Neuronal stem cell (in vitro differentiated cells): ENCODE results near the gene B4GALNT4.
A peak's percentile ranks its signal among the peaks of the same experiment; 100 is the strongest.

ENCODE experiments used
- DNase-seq: peaks from one replicate; pipeline ENCODE4 v3.0.0-alpha.2; 2013; ENCODE audit warnings: low spot score
- H2AFZ ChIP-seq: one replicate; pipeline ENCODE4 v1.6.1; 2013; ENCODE audit warnings: mild to moderate bottlenecking, low read length, inconsistent platforms
- H2AK5ac ChIP-seq: 2 replicates; pipeline ENCODE4 v1.6.1; 2013; ENCODE audit warnings: low read depth, mild to moderate bottlenecking, inconsistent platforms, low read length, moderate library complexity, mixed read lengths
- H2BK120ac ChIP-seq: 2 replicates; pipeline ENCODE4 v1.6.1; 2013; ENCODE audit warnings: low read depth, mild to moderate bottlenecking, inconsistent platforms, low read length, moderate library complexity, mixed read lengths
- H2BK12ac ChIP-seq: one replicate; pipeline ENCODE4 v1.6.1; 2013; ENCODE audit warnings: low read length, inconsistent platforms
- H2BK15ac ChIP-seq: 2 replicates; pipeline ENCODE4 v1.6.1; 2013; ENCODE audit warnings: mild to moderate bottlenecking, low read length, inconsistent platforms, mixed read lengths
- H2BK5ac ChIP-seq: one replicate; pipeline ENCODE4 v1.6.1; 2013; ENCODE audit warnings: inconsistent platforms, mild to moderate bottlenecking, low read length, moderate library complexity
- H3K14ac ChIP-seq: one replicate; pipeline ENCODE4 v1.6.1; 2013; ENCODE audit warnings: low read length, inconsistent platforms
- H3K18ac ChIP-seq: 2 replicates; pipeline ENCODE4 v1.6.1; 2013; ENCODE audit warnings: low read length, inconsistent platforms
- H3K23ac ChIP-seq: 2 replicates; pipeline ENCODE4 v1.6.1; 2013; ENCODE audit warnings: low read depth, mild to moderate bottlenecking, mixed read lengths, low read length, inconsistent platforms; ENCODE audit not compliant: poor library complexity
- H3K27ac ChIP-seq: replicated peaks from 3 replicates; pipeline ENCODE4 v1.5.1; 2013; ENCODE audit warnings: low read length, inconsistent platforms
- H3K27me3 ChIP-seq, 3 experiments: 2 replicates each; pipeline ENCODE4 v1.6.1; 2013; ENCODE audit warnings: low read length in 3 of 3, mild to moderate bottlenecking in 2 of 3, inconsistent platforms in 1 of 3, low read depth in 1 of 3, mixed read lengths in 1 of 3, moderate library complexity in 1 of 3; ENCODE audit not compliant: control insufficient read depth in 3 of 3, insufficient read depth in 3 of 3
- H3K36me3 ChIP-seq, 2 donors: replicated peaks in 1 of 2; 2 replicates each; pipeline ENCODE4 v1.6.1; 2013; ENCODE audit warnings: low read length in 2 of 2; ENCODE audit not compliant: control insufficient read depth in 2 of 2, insufficient read depth in 2 of 2
- H3K4ac ChIP-seq: 2 replicates; pipeline ENCODE4 v1.6.1; 2013; ENCODE audit warnings: inconsistent platforms, mild to moderate bottlenecking, low read length, moderate library complexity
- H3K4me1 ChIP-seq, 2 donors: 1 replicate in 1 of 2; 2 replicates in 1 of 2; pipeline ENCODE4 v1.6.1; 2013; ENCODE audit warnings: low read length in 2 of 2, low read depth in 1 of 2; ENCODE audit not compliant: control insufficient read depth in 2 of 2, insufficient read depth in 1 of 2
- H3K4me2 ChIP-seq: one replicate; pipeline ENCODE4 v1.6.1; 2013; ENCODE audit warnings: mild to moderate bottlenecking, low read length, inconsistent platforms; ENCODE audit not compliant: insufficient read depth, poor library complexity, severe bottlenecking
- H3K4me3 ChIP-seq, 2 donors: 2 replicates each; pipeline ENCODE4 v1.5.1; 2013; ENCODE audit warnings: low read length in 2 of 2, mild to moderate bottlenecking in 2 of 2, inconsistent platforms in 1 of 2, moderate library complexity in 1 of 2
- H3K79me1 ChIP-seq: one replicate; pipeline ENCODE4 v1.6.1; 2013; ENCODE audit warnings: low read depth, mild to moderate bottlenecking, inconsistent platforms, low read length, moderate library complexity
- H3K9ac ChIP-seq: one replicate; pipeline ENCODE4 v1.6.1; 2013; ENCODE audit warnings: mild to moderate bottlenecking, low read depth, low read length, inconsistent platforms; ENCODE audit not compliant: poor library complexity
- H3K9me3 ChIP-seq, 2 donors: replicated peaks in 1 of 2; 2 replicates each; pipeline versions ENCODE3 to v1.6.1; 2013; ENCODE audit warnings: low read length in 2 of 2, mild to moderate bottlenecking in 2 of 2, inconsistent platforms in 1 of 2, low read depth in 1 of 2, mixed read lengths in 1 of 2, moderate library complexity in 1 of 2; ENCODE audit not compliant: control insufficient read depth in 2 of 2, insufficient read depth in 1 of 2
- H4K8ac ChIP-seq: one replicate; pipeline ENCODE4 v1.6.1; 2013; ENCODE audit warnings: low read depth, mild to moderate bottlenecking, inconsistent platforms, low read length, moderate library complexity
- H4K91ac ChIP-seq: one replicate; pipeline ENCODE4 v1.6.1; 2013; ENCODE audit warnings: low read length, low read depth, mild to moderate bottlenecking, inconsistent platforms; ENCODE audit not compliant: poor library complexity
- WGBS, 2 donors: extraction: QIAGEN DNeasy Blood & Tissue Kit; methylation state at CpG; one replicate each; pipeline ENCODE4 v1.1.7; 2013; ENCODE audit warnings: missing lambda C conversion rate in 2 of 2, mixed read lengths in 1 of 2; ENCODE audit not compliant: insufficient read length in 2 of 2, insufficient replicate concordance in 1 of 2; ENCODE audit errors: extremely low coverage in 2 of 2; 5-methylcytosine and 5-hydroxymethylcytosine counted together

B4GALNT4 gene

DNA sequence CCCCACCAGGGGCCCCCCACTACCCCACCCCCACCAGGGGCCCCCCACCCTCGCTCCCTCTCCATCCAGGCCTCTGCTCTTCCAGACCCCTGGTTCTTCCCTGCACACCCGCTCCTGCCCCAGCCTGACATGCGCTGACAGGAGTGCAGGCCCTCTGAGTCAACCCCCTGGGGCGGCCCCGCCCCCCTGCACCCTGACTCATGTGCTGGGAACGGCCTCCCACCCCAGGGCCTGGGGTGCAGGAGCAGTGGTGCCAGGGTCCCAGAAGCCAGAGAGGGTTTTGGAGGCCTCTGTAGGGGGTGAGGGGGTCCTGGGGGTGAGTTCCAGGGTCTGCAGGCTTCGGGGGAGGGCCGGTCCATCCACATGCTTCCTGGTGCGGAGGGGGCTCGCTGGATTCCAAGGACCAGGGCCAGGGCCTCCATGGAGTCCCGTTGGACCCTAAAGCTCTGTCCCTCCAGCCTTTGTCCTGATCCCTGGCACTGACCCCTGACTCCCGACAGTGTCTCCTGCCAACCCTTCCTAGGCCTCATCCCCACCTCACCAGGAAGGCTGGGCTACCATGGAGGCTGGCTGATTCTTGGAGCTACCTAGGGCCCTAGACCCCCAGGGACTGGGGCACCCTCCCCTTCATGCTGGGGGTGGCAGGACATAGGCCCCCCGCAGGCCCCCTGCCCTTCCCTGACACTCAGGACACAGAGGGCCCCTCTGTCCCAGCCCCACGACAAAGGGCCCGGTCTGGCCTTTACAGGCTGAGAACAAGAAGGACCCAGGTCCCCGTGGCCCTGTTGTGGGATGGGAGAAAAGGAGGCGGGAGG is 24.1 kb downstream of the B4GALNT4 start:
- H3K27me3 ChIP-seq, result peaks cover 0 to 4% (median 0%) of the 10 kb centered on the region in 3 experiments
- peak overlapping the region; percentile 53 for H3K4ac ChIP-seq
- peak overlapping the region; percentile 31 for H3K14ac ChIP-seq
- H4K8ac ChIP-seq, result peak overlapping the region; percentile 93
- H3K4me2 ChIP-seq, result no peak overlapping the region
- H2BK12ac ChIP-seq, result peak overlapping the region; percentile 94
- peak overlapping the region; percentile 97 for H2AK5ac ChIP-seq
- peaks cover 6 to 8% of the 10 kb centered on the region in 2 donors for H3K4me1 ChIP-seq
- peak overlapping the region; percentile 59 for H2AFZ ChIP-seq
- no peak overlapping the region for H4K91ac ChIP-seq
- H3K4me3 ChIP-seq, result no peak overlapping the region
- peak overlapping the region; percentile 80 for H3K23ac ChIP-seq
- H2BK15ac ChIP-seq, result peak overlapping the region; percentile 99
- H3K27ac ChIP-seq, result no peak overlapping the region
- H3K36me3 ChIP-seq, result no peaks in the 10 kb centered on the region
- WGBS, 2 donors, result no CpG with 5 or more reads among the region's 17 CpGs
- no peak overlapping the region for H2BK5ac ChIP-seq
- H3K9ac ChIP-seq, result no peak overlapping the region
- H3K9me3 ChIP-seq, result no peaks in the 10 kb centered on the region
- no peak for DNase-seq
- peaks cover 5% of the 10 kb centered on the region for H3K79me1 ChIP-seq
- peak overlapping the region; percentile 9 for H2BK120ac ChIP-seq
- H3K18ac ChIP-seq, result peak overlapping the region; percentile 96

DNA sequence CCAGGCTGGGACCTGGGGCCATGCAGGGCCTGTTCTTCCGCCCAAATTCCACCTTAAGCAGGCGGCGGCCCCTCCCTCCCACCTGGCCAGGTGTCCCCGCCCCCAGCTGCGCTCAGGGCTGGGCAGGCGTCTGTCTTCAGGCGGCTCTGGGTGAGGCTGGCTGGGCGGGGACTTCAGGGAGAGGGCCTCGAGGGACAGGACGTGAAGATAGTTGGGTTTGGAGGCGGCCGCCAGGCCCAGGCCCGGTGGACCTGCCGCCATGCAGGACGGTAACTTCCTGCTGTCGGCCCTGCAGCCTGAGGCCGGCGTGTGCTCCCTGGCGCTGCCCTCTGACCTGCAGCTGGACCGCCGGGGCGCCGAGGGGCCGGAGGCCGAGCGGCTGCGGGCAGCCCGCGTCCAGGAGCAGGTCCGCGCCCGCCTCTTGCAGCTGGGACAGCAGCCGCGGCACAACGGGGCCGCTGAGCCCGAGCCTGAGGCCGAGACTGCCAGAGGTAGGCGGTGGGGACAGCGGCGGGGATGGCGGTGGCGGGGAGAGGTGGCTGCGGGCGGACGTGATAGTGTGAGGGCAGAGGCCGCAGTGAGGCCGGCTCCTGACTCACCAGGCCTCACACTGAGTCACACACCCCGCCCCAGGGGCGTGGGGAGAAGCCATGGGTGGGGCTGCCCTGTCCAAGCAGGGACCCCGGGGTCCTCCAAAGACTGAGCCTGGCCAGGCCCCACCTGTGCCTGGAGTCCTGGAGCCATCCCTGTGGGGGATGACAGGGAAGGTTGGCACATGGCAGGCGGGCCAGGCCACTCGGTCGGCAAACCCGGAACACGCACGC is 24.9 kb downstream of the B4GALNT4 start, which contains the start of gene PKP3:
TSS of gene PKP3 (plus strand) at position 176 of the 824 bp plus-strand sequence. CDS start at position 260, 84 bp downstream.
- Histone ChIP-seq H3K18ac (peak within 1 kb of the TSS; percentile 96), H2BK120ac (peak within 1 kb of the TSS; percentile 9), H2BK12ac (peak within 1 kb of the TSS; percentile 94), H3K14ac (peak within 1 kb of the TSS; percentile 31), H3K9ac (peak within 1 kb of the TSS; percentile 60), H3K9me3 (peaks cover 0 to 3% of the 10 kb centered on the region in 2 donors), H2AFZ (peak within 1 kb of the TSS; percentile 59), H3K79me1 (peaks cover 5% of the 10 kb centered on the region), H4K91ac (no peak within 1 kb of the TSS), H4K8ac (peak within 1 kb of the TSS; percentile 93), H3K23ac (peak within 1 kb of the TSS; percentile 80), H3K36me3 (no peaks in the 10 kb centered on the region), H3K27ac (no peak within 1 kb of the TSS), H3K4me2 (peak within 1 kb of the TSS; percentile 18), H3K4me3 (no peak within 1 kb of the TSS), H3K27me3 (peaks cover 0 to 4% (median 0%) of the 10 kb centered on the region in 3 experiments), H3K4ac (peak within 1 kb of the TSS; percentile 53), H3K4me1 (peaks cover 6 to 8% of the 10 kb centered on the region in 2 donors), H2BK5ac (no peak within 1 kb of the TSS), H2BK15ac (peak within 1 kb of the TSS; percentile 99), H2AK5ac (peak within 1 kb of the TSS; percentile 97)
- WGBS, 2 donors, result no CpG with 5 or more reads among the region's 57 CpGs
- DNase-seq, result no peak

DNA sequence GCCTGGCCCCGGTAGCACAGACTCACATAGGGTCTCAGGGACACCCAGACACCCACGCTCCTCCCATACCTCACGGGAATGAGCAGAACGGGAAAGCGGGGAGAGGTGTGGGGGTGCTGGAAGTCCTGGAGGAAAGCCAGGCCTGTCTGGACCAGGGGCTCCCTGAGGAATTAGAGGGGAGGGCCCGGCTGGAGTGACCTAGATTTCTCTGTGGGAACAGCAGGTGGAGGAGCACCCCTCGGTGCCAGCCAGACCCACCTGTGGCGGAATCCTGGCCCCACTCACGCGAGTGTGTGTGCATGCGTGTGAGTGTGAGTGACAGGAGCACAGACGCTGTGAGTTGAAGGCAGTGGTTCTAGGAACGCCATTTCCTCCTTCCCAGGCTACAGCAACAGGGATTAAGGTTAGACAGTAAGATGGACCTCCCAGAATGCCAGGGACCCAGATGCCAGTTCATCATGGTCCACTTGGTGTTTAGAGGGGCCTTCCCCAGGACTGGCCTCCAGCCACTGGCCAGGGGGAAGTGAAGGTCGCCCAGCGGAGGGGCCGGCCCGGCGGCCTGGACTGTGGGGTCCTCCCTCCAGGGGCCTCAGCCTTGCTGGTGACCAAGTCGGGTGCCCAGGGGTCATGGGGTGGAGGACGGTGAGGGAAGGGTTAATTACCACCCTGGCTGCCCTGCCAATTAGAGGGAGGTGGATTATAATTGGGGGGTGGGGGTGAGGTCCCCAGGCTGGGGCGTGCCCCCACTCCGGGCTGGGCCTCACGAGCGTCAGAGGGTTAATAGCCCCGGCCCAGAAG is 25.8 kb downstream of the B4GALNT4 start:
- Histone ChIP-seq H3K4me1 (peaks cover 6 to 8% of the 10 kb centered on the region in 2 donors), H2BK12ac (peak overlapping the region; percentile 22), H2AK5ac (peak overlapping the region; percentile 97), H3K79me1 (peaks cover 5% of the 10 kb centered on the region), H2BK120ac (no peak overlapping the region), H3K27ac (no peak overlapping the region), H4K91ac (no peak overlapping the region), H3K23ac (peak overlapping the region; percentile 80), H3K9ac (no peak overlapping the region), H3K4me2 (peak overlapping the region; percentile 18), H3K14ac (no peak overlapping the region), H3K18ac (peak overlapping the region; percentile 96), H2BK5ac (peak overlapping the region; percentile 82), H2BK15ac (peak overlapping the region; percentile 99), H3K9me3 (peaks cover 0 to 5% of the 10 kb centered on the region in 2 donors), H3K4me3 (no peak overlapping the region), H3K4ac (no peak overlapping the region), H2AFZ (no peak overlapping the region), H3K36me3 (no peaks in the 10 kb centered on the region), H4K8ac (peak overlapping the region; percentile 93), H3K27me3 (peaks cover 0 to 1% (median under 1%) of the 10 kb centered on the region in 3 experiments)
- DNase-seq, result no peak
- WGBS, 2 donors, result no CpG with 5 or more reads among the region's 25 CpGs
